SK-N-SH treated with all-trans-retinoic acid at 6 μM for 48 hours (cell line): ENCODE measurements around the gene GPRASP3.

Source experiments
- ZFP3 ChIP-seq: fragments of 250-450 bp; sonication (Bioruptor Pico); IDR thresholded peaks from 2 replicates; pipeline ENCODE4 v1.5.0; 2020; ENCODE audit warnings: mild to moderate bottlenecking, moderate library complexity
- ZFP30 ChIP-seq: fragments of 450-650 bp; formaldehyde crosslinking; IDR thresholded peaks from 2 replicates; pipeline ENCODE4 v1.5.0; 2022; ENCODE audit warnings: mild to moderate bottlenecking, moderate library complexity

GRCh38 chrX:102744307-102744706, 23.8 kb downstream of the GPRASP3 start:
- TF ChIP-seq ZFP30 (CRISPR knock-in tag): no peak
- TF ChIP-seq ZFP3 (CRISPR knock-in tag): no peak
